ENCODE data around the gene NDUFB2. TPM values are rescaled to one million over a fixed set of nuclear protein-coding genes. Genes with fewer than 3 reads are reported as not detected.

NDUFB2 gene
- polyA plus RNA-seq, 1 donor (not counting 4 experiments of a cell fraction or from before 2014, with no cell fraction given), result 379 TPM

GRCh38 chr7:140695381-140695780, 1.1 kb upstream of the NDUFB2 start:
- Histone ChIP-seq H3K4me3 (ENCODE audit: control insufficient read depth in 2 of 3, extremely low read depth in 1 of 3, insufficient read depth in 2 of 3, low read depth in 1 of 3, low read length in 3 of 3) (no peak overlapping the region), H3K27me3 (ENCODE audit: control insufficient read depth, extremely low read depth, insufficient read depth, low read length) (no peaks in the 10 kb centered on the region), H3K9me3 (ENCODE audit: control insufficient read depth, low read depth, low read length) (no peaks in the 10 kb centered on the region), H2AFZ (ENCODE audit: control insufficient read depth, low read length) (no peak overlapping the region), H3K27ac (ENCODE audit: control insufficient read depth, insufficient read depth, low read length) (no peak overlapping the region), H3K36me3 (ENCODE audit: control insufficient read depth in 2 of 2, extremely low read depth in 1 of 2, insufficient read depth in 2 of 2, low read length in 2 of 2) (peaks cover 0 to 1% of the 10 kb centered on the region in 2 experiments), H3K4me2 (ENCODE audit: control insufficient read depth, extremely low read depth, insufficient read depth, low read depth, low read length) (no peak overlapping the region), H3K9me1 (ENCODE audit: control insufficient read depth, extremely low read depth, insufficient read depth, low read length) (no peaks in the 10 kb centered on the region), H3K9ac (ENCODE audit: control insufficient read depth, extremely low read depth, insufficient read depth, low read length) (no peak overlapping the region), H3K4me1 (ENCODE audit: control insufficient read depth, extremely low read depth, insufficient read depth, low read length) (peaks cover 13% of the 10 kb centered on the region), H3K79me2 (ENCODE audit: control insufficient read depth, insufficient read depth, low read length) (peaks cover 34% of the 10 kb centered on the region), H4K20me1 (ENCODE audit: control insufficient read depth, extremely low read depth, insufficient read depth, low read length) (no peaks in the 10 kb centered on the region)
- FAIRE-seq (no peak), DNase-seq (ENCODE audit: low read depth, low spot score) (no peak)
- TF ChIP-seq CTCF (optimal IDR thresholded peaks at IDR 0.05 in 1 of 3, IDR thresholded peaks at IDR 0.05 in 1 of 3, conservative IDR thresholded peaks at IDR 0.05 in 1 of 3; ENCODE audit: extremely low read depth in 1 of 3, insufficient read depth in 2 of 3, low read length in 3 of 3) (no peak), EZH2 (IDR thresholded peaks at IDR 0.05; ENCODE audit: low read length) (no peak)
- dilution Hi-C loops (cut with MboI; ENCODE audit: extremely low pct_ligation_motif_present, low sequenced_read_pairs), result no loop called here

- Histone ChIP-seq H3K27ac (ENCODE audit: control insufficient read depth, insufficient read depth, low read length) (peak overlapping the region; percentile 86), H3K9me1 (ENCODE audit: control insufficient read depth, extremely low read depth, insufficient read depth, low read length) (no peaks in the 10 kb centered on the region), H3K9ac (ENCODE audit: control insufficient read depth, extremely low read depth, insufficient read depth, low read length) (peak overlapping the region; percentile 90), H4K20me1 (ENCODE audit: control insufficient read depth, extremely low read depth, insufficient read depth, low read length) (no peaks in the 10 kb centered on the region), H2AFZ (ENCODE audit: control insufficient read depth, low read length) (peak overlapping the region; percentile 97), H3K27me3 (ENCODE audit: control insufficient read depth, extremely low read depth, insufficient read depth, low read length) (no peaks in the 10 kb centered on the region), H3K4me2 (ENCODE audit: control insufficient read depth, extremely low read depth, insufficient read depth, low read depth, low read length) (peak overlapping the region; percentile 96), H3K9me3 (ENCODE audit: control insufficient read depth, low read depth, low read length) (no peaks in the 10 kb centered on the region), H3K4me1 (ENCODE audit: control insufficient read depth, extremely low read depth, insufficient read depth, low read length) (peaks cover 13% of the 10 kb centered on the region), H3K4me3 (ENCODE audit: control insufficient read depth in 2 of 3, extremely low read depth in 1 of 3, insufficient read depth in 2 of 3, low read depth in 1 of 3, low read length in 3 of 3) (peak overlapping the region; percentile 67 to 90 (median 86)), H3K79me2 (ENCODE audit: control insufficient read depth, insufficient read depth, low read length) (peaks cover 42% of the 10 kb centered on the region), H3K36me3 (ENCODE audit: control insufficient read depth in 2 of 2, extremely low read depth in 1 of 2, insufficient read depth in 2 of 2, low read length in 2 of 2) (peaks cover 0 to 1% of the 10 kb centered on the region in 2 experiments)
- DNase-seq (ENCODE audit: low read depth, low spot score), result peak; percentile 38
- TF ChIP-seq CTCF (optimal IDR thresholded peaks at IDR 0.05 in 1 of 3, IDR thresholded peaks at IDR 0.05 in 1 of 3, conservative IDR thresholded peaks at IDR 0.05 in 1 of 3; ENCODE audit: extremely low read depth in 1 of 3, insufficient read depth in 2 of 3, low read length in 3 of 3) (no peak), EZH2 (IDR thresholded peaks at IDR 0.05; ENCODE audit: low read length) (no peak)
- FAIRE-seq, result no peak
- dilution Hi-C loops (cut with MboI; ENCODE audit: extremely low pct_ligation_motif_present, low sequenced_read_pairs), result no loop called here
Measured at GRCh38 chr7:140696024-140696679, 356 bp upstream of the NDUFB2 start.

Measured in keratinocyte (primary cell).